ENCODE data around the gene DLGAP4. TPM values are rescaled to one million over a fixed set of nuclear protein-coding genes. Genes with fewer than 3 reads are reported as not detected.

DLGAP4 gene
- total RNA-seq, result 13.0 TPM
- polyA plus RNA-seq (ENCODE audit: insufficient read depth in 1 of 8, insufficient read length in 8 of 8, low replicate concordance in 1 of 8), result 10 to 100 TPM; 43.6 to 63.9 (median 52.3) TPM
- long read RNA-seq, donor 1, partial matches to known transcripts, result 0 of 4 reads
- long read RNA-seq, donor 1, other reads (novel, unspliced or antisense), result 0 of 4 reads
- long read RNA-seq, donor 2, result 0 reads
- long read RNA-seq, donor 3, partial matches to known transcripts, result 6 of 12 reads
- long read RNA-seq, donor 3, other reads (novel, unspliced or antisense), result 0 of 12 reads
- long read RNA-seq, donor 4, partial matches to known transcripts, result 16 of 18 reads
- long read RNA-seq, donor 4, other reads (novel, unspliced or antisense), result 0 of 18 reads
- long read RNA-seq, donor 5, transcript DLGAP4-206 (7 exons, 3,110 nt), result major isoform, 7 of 11 reads
- long read RNA-seq, donor 5, partial matches to known transcripts, result 0 of 11 reads
- long read RNA-seq, donor 5, other reads (novel, unspliced or antisense), result 0 of 11 reads
- long read RNA-seq, donor 6, transcript DLGAP4-206 (7 exons, 3,110 nt), result major isoform, 6 of 39 reads
- long read RNA-seq, donor 6, partial matches to known transcripts, result 32 of 39 reads
- long read RNA-seq, donor 6, other reads (novel, unspliced or antisense), result 0 of 39 reads
- long read RNA-seq, donor 7, partial matches to known transcripts, result 5 of 9 reads
- long read RNA-seq, donor 7, other reads (novel, unspliced or antisense), result 0 of 9 reads
- long read RNA-seq, donor 8, partial matches to known transcripts, result 6 of 11 reads
- long read RNA-seq, donor 8, other reads (novel, unspliced or antisense), result 0 of 11 reads
- long read RNA-seq, donor 9, partial matches to known transcripts, result 5 of 10 reads
- long read RNA-seq, donor 9, other reads (novel, unspliced or antisense), result 0 of 10 reads
- long read RNA-seq, donor 10, partial matches to known transcripts, result 16 of 23 reads
- long read RNA-seq, donor 10, other reads (novel, unspliced or antisense), result 0 of 23 reads
- long read RNA-seq, donor 11, partial matches to known transcripts, result 13 of 16 reads
- long read RNA-seq, donor 11, other reads (novel, unspliced or antisense), result 0 of 16 reads

GRCh38 chr20:36305602-36306551, at the start of gene DLGAP4:
DLGAP4 (plus strand) TSS chr20:36306339; CDS start chr20:36431718, 125,379 bp downstream.
- 2% methylated on average over 65 of the region's 96 CpGs for WGBS (ENCODE audit: insufficient coverage)
- H3K4me3 ChIP-seq (ENCODE audit: low read length), result peak within 1 kb of the TSS; percentile 3
- no peaks in the 10 kb centered on the region for H3K9me3 ChIP-seq (replicated peaks; ENCODE audit: control insufficient read depth, low read depth, low read length)

GRCh38 chr20:36259177-36260061, 46.7 kb upstream of the DLGAP4 start:
- Histone ChIP-seq H3K27me3 (ENCODE audit: control insufficient read depth, insufficient read depth, low read length) (no peaks in the 10 kb centered on the region), H3K4me1 (ENCODE audit: control insufficient read depth, insufficient read depth, low read length) (peaks cover 3% of the 10 kb centered on the region), H3K9me3 (replicated peaks; ENCODE audit: control insufficient read depth, low read depth, low read length) (no peaks in the 10 kb centered on the region), H3K36me3 (ENCODE audit: control insufficient read depth, insufficient read depth, low read length) (peaks cover 28% of the 10 kb centered on the region), H3K27ac (ENCODE audit: low read length) (no peak overlapping the region), H3K4me3 (ENCODE audit: low read length) (no peak overlapping the region)
- WGBS (ENCODE audit: insufficient coverage), result 41% methylated on average over 13 of the region's 16 CpGs
- no peak for DNase-seq

More at GRCh38 chr20:36305602-36306551, at the start of gene DLGAP4:
- peaks cover 11% of the 10 kb centered on the region for H3K4me1 ChIP-seq (ENCODE audit: control insufficient read depth, insufficient read depth, low read length)
- H3K27ac ChIP-seq (ENCODE audit: low read length), result no peak within 1 kb of the TSS
- H3K36me3 ChIP-seq (ENCODE audit: control insufficient read depth, insufficient read depth, low read length), result no peaks in the 10 kb centered on the region
- peak; percentile 21 for DNase-seq
- H3K27me3 ChIP-seq (ENCODE audit: control insufficient read depth, insufficient read depth, low read length), result peaks cover 72% of the 10 kb centered on the region

GRCh38 chr20:36260316-36260715, 45.8 kb upstream of the DLGAP4 start:
- H3K36me3 ChIP-seq (ENCODE audit: control insufficient read depth, insufficient read depth, low read length), result peaks cover 25% of the 10 kb centered on the region
- no peaks in the 10 kb centered on the region for H3K9me3 ChIP-seq (replicated peaks; ENCODE audit: control insufficient read depth, low read depth, low read length)
- WGBS (ENCODE audit: insufficient coverage), result 76% methylated on average over 6 of the region's 7 CpGs
- no peak overlapping the region for H3K4me3 ChIP-seq (ENCODE audit: low read length)
- DNase-seq, result no peak
- H3K4me1 ChIP-seq (ENCODE audit: control insufficient read depth, insufficient read depth, low read length), result no peaks in the 10 kb centered on the region
- H3K27ac ChIP-seq (ENCODE audit: low read length), result no peak overlapping the region
- no peaks in the 10 kb centered on the region for H3K27me3 ChIP-seq (ENCODE audit: control insufficient read depth, insufficient read depth, low read length)

- no peak overlapping the region for H3K27ac ChIP-seq (ENCODE audit: low read length)
- H3K4me3 ChIP-seq (ENCODE audit: low read length), result no peak overlapping the region
- no peaks in the 10 kb centered on the region for H3K4me1 ChIP-seq (ENCODE audit: control insufficient read depth, insufficient read depth, low read length)
- 76% methylated on average over 6 of the region's 12 CpGs for WGBS (ENCODE audit: insufficient coverage)
- H3K27me3 ChIP-seq (ENCODE audit: control insufficient read depth, insufficient read depth, low read length), result no peaks in the 10 kb centered on the region
- no peak for DNase-seq
- peaks cover 13% of the 10 kb centered on the region for H3K36me3 ChIP-seq (ENCODE audit: control insufficient read depth, insufficient read depth, low read length)
- no peaks in the 10 kb centered on the region for H3K9me3 ChIP-seq (replicated peaks; ENCODE audit: control insufficient read depth, low read depth, low read length)
These were observed 44.6 kb upstream of the DLGAP4 start for GRCh38 chr20:36261389-36262105.

GRCh38 chr20:36262440-36262839, 43.7 kb upstream of the DLGAP4 start:
- 78% methylated on average over 8 of the region's 12 CpGs for WGBS (ENCODE audit: insufficient coverage)
- Histone ChIP-seq H3K27ac (ENCODE audit: low read length) (no peak overlapping the region), H3K9me3 (replicated peaks; ENCODE audit: control insufficient read depth, low read depth, low read length) (no peaks in the 10 kb centered on the region), H3K36me3 (ENCODE audit: control insufficient read depth, insufficient read depth, low read length) (peaks cover 6% of the 10 kb centered on the region), H3K27me3 (ENCODE audit: control insufficient read depth, insufficient read depth, low read length) (no peaks in the 10 kb centered on the region), H3K4me1 (ENCODE audit: control insufficient read depth, insufficient read depth, low read length) (peaks cover 2% of the 10 kb centered on the region), H3K4me3 (ENCODE audit: low read length) (no peak overlapping the region)
- DNase-seq, result no peak

GRCh38 chr20:36264426-36265246, 41.5 kb upstream of the DLGAP4 start:
- no peak for DNase-seq
- 90% methylated on average over 18 of the region's 20 CpGs for WGBS (ENCODE audit: insufficient coverage)
- Histone ChIP-seq H3K9me3 (replicated peaks; ENCODE audit: control insufficient read depth, low read depth, low read length) (no peaks in the 10 kb centered on the region), H3K27me3 (ENCODE audit: control insufficient read depth, insufficient read depth, low read length) (no peaks in the 10 kb centered on the region), H3K27ac (ENCODE audit: low read length) (no peak overlapping the region), H3K4me1 (ENCODE audit: control insufficient read depth, insufficient read depth, low read length) (peaks cover 17% of the 10 kb centered on the region), H3K4me3 (ENCODE audit: low read length) (no peak overlapping the region), H3K36me3 (ENCODE audit: control insufficient read depth, insufficient read depth, low read length) (no peaks in the 10 kb centered on the region)

- no peak overlapping the region for H3K27ac ChIP-seq (ENCODE audit: low read length)
- H3K27me3 ChIP-seq (ENCODE audit: control insufficient read depth, insufficient read depth, low read length), result no peaks in the 10 kb centered on the region
- H3K4me1 ChIP-seq (ENCODE audit: control insufficient read depth, insufficient read depth, low read length), result peaks cover 17% of the 10 kb centered on the region
- H3K4me3 ChIP-seq (ENCODE audit: low read length), result no peak overlapping the region
- DNase-seq, result no peak
- H3K36me3 ChIP-seq (ENCODE audit: control insufficient read depth, insufficient read depth, low read length), result no peaks in the 10 kb centered on the region
- no peaks in the 10 kb centered on the region for H3K9me3 ChIP-seq (replicated peaks; ENCODE audit: control insufficient read depth, low read depth, low read length)
- 90% methylated on average over 2 of the region's 6 CpGs for WGBS (ENCODE audit: insufficient coverage)
These were observed 40.0 kb upstream of the DLGAP4 start for GRCh38 chr20:36266189-36266588.

Measured in muscle of leg (tissue), 16 donors.